Neural cell (in vitro differentiated cells): ENCODE results near the gene KCTD12. TPM values are rescaled to one million over a fixed set of nuclear protein-coding genes. Genes with fewer than 3 reads are reported as not detected.

Experiments used
- H2AFZ ChIP-seq: fragments of 200-600, 300-800 bp; sonication (generic), shearing (Covaris generic); 2 replicates; pipeline ENCODE4 v1.6.0; 2014; ENCODE audit warnings: low read depth, mild to moderate bottlenecking, antibody characterized with exemption, low read length, moderate library complexity
- H3F3A ChIP-seq: fragments of 200-600 bp; shearing (Covaris generic); 2 replicates; pipeline ENCODE4 v1.6.1; 2016; ENCODE audit warnings: mild to moderate bottlenecking, moderate library complexity, mixed read lengths, antibody characterized with exemption, low read length; ENCODE audit not compliant: insufficient read depth, poor library complexity, severe bottlenecking
- H3K27ac ChIP-seq: fragments of 200-600, 300-800 bp; sonication (generic), shearing (Covaris generic); 2 replicates; pipeline ENCODE4 v1.5.1; 2014; ENCODE audit warnings: mild to moderate bottlenecking, low read length, moderate library complexity
- H3K27me3 ChIP-seq: fragments of 300-800, 200-600 bp; sonication (generic), shearing (Covaris generic); 2 replicates; pipeline ENCODE4 v1.6.0; 2014; ENCODE audit warnings: mild to moderate bottlenecking, low read depth, low read length, moderate library complexity; ENCODE audit not compliant: insufficient read depth
- H3K36me3 ChIP-seq: fragments of 300-800, 200-600 bp; sonication (generic), shearing (Covaris generic); 2 replicates; pipeline ENCODE4 v1.5.1; 2014; ENCODE audit warnings: mild to moderate bottlenecking, antibody characterized with exemption, low read length, moderate library complexity; ENCODE audit not compliant: insufficient read depth
- H3K4me2 ChIP-seq: fragments of 300-800, 200-600 bp; sonication (generic), shearing (Covaris generic); 2 replicates; pipeline ENCODE4 v1.6.0; 2014; ENCODE audit warnings: mild to moderate bottlenecking, low read length
- H3K4me3 ChIP-seq: fragments of 300-800, 200-600 bp; sonication (generic), shearing (Covaris generic); 2 replicates; pipeline ENCODE4 v1.5.1; 2014; ENCODE audit warnings: mild to moderate bottlenecking, low read length, moderate library complexity
- H3K79me2 ChIP-seq: fragments of 200-600 bp; shearing (Covaris generic); replicated peaks from 2 replicates; pipeline ENCODE4 v1.6.0; 2014; ENCODE audit warnings: mild to moderate bottlenecking, low read length, moderate library complexity; ENCODE audit not compliant: insufficient read depth
- H3K9ac ChIP-seq: fragments of 300-800, 200-600 bp; sonication (generic), shearing (Covaris generic); 2 replicates; pipeline ENCODE4 v1.6.1; 2016; ENCODE audit warnings: mild to moderate bottlenecking, low read length, mixed read lengths
- H3K9me2 ChIP-seq: fragments of 200-600 bp; shearing (Covaris generic); 2 replicates; pipeline ENCODE4 v1.6.1; 2016; ENCODE audit warnings: mild to moderate bottlenecking, low read length, mixed read lengths; ENCODE audit not compliant: insufficient read depth
- H3K9me3 ChIP-seq: fragments of 200-600, 300-800 bp; sonication (generic), shearing (Covaris generic); 2 replicates; pipeline ENCODE4 v1.6.1; 2016; ENCODE audit warnings: mild to moderate bottlenecking, mixed run types, low read length, moderate library complexity, mixed read lengths
- H4K20me1 ChIP-seq: fragments of 200-600 bp; shearing (Covaris generic); 2 replicates; pipeline ENCODE4 v1.6.1; 2016; ENCODE audit warnings: mild to moderate bottlenecking, mixed run types; ENCODE audit not compliant: insufficient read depth
- EP300 ChIP-seq: fragments of 450-650 bp; conservative IDR thresholded peaks from 2 replicates; pipeline ENCODE4 v1.6.1; 2014; ENCODE audit warnings: antibody characterized with exemption, mild to moderate bottlenecking, moderate library complexity; ENCODE audit not compliant: poor library complexity, severe bottlenecking
- EZH2 ChIP-seq: fragments of 200-600, 300-800 bp; shearing (Covaris generic), sonication (generic); IDR thresholded peaks from 2 replicates; pipeline ENCODE4 v1.6.1; 2014; ENCODE audit warnings: antibody characterized with exemption, low read length, borderline replicate concordance, mild to moderate bottlenecking; ENCODE audit not compliant: insufficient read depth, poor library complexity, severe bottlenecking
- MXI1 ChIP-seq: fragments of 450-650 bp; conservative IDR thresholded peaks from 2 replicates; pipeline ENCODE4 v1.6.1; 2014; ENCODE audit warnings: antibody characterized with exemption, mild to moderate bottlenecking; ENCODE audit not compliant: poor library complexity, severe bottlenecking
- POLR2AphosphoS5 ChIP-seq: IDR thresholded peaks from 2 replicates; pipeline ENCODE4 v1.6.1; 2012
- RAD21 ChIP-seq: fragments of 450-650 bp; conservative IDR thresholded peaks from 2 replicates; pipeline ENCODE4 v1.6.1; 2014; ENCODE audit warnings: antibody characterized with exemption, mild to moderate bottlenecking, moderate library complexity
- SMC3 ChIP-seq: fragments of 450-650 bp; conservative IDR thresholded peaks from 2 replicates; pipeline ENCODE4 v1.6.1; 2014; ENCODE audit warnings: antibody characterized with exemption, mild to moderate bottlenecking, moderate library complexity; ENCODE audit not compliant: poor library complexity
- TAF1 ChIP-seq: IDR thresholded peaks from 2 replicates; pipeline ENCODE4 v1.6.1; 2012; ENCODE audit warnings: low read depth
- polyA plus RNA-seq: library from polyadenylated mRNA; depleted of rRNA; stranded (reverse); fragments of >200 nt; gene quantifications from 2 replicates; pipeline ENCODE4 v1.2.3, GENCODE V29; 2014
- TF ChIP-seq, protein P1 (sequence below): fragments of 450-650 bp; IDR thresholded peaks from 2 replicates; pipeline ENCODE4 v1.5.1; 2014; ENCODE audit warnings: antibody characterized with exemption, mild to moderate bottlenecking, moderate library complexity; ENCODE audit not compliant: poor library complexity, severe bottlenecking
- TF ChIP-seq, protein P2 (sequence below): IDR thresholded peaks from 2 replicates; pipeline ENCODE4 v1.6.1; 2012; ENCODE audit warnings: borderline replicate concordance

The KCTD12 gene
- polyA plus RNA-seq, 1 donor from 2014 or later, result 2.7 TPM

DNA sequence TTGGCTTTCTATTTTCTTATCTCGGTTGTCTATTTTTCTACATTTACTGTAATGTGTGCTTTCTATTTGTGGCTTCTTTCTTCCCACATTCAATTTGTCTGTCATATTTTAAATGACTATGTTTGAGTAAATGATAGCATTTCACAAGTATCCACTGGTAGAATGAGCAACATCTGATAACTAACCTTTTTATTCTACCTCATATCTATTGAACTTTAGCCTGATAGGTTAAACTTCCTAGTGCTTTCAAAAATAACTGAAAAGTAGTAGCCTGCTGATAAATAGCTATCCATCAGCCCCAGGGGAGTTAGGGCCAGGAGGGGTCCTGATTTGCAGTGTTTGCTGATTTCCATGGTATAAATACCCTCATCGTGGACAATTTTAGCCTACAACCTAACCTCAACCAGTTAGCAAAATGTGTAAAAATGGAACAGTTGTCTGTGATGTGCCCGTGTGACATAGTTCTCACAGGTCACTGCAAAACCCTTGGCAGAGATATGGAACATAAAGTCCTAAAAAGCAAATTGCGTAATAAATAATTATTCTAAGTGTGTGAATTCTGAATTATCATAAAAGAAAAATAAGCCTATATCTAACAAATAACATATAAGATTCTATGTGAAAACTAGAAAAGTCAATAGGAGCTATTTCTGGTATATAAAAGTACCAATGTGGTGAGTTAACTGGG, 32.1 kb downstream of the KCTD12 start:
- Histone ChIP-seq H3K36me3 (no peaks in the 10 kb centered on the region), H3K79me2 (no peaks in the 10 kb centered on the region), H3K4me2 (no peak overlapping the region), H4K20me1 (no peaks in the 10 kb centered on the region), H3K27ac (no peak overlapping the region), H3K27me3 (no peaks in the 10 kb centered on the region), H3K9me2 (no peaks in the 10 kb centered on the region), H3K9ac (no peak overlapping the region), H3K4me3 (no peak overlapping the region), H2AFZ (no peak overlapping the region), H3F3A (no peaks in the 10 kb centered on the region), H3K9me3 (no peaks in the 10 kb centered on the region)
- peak; percentile 11 for TF ChIP-seq POLR2AphosphoS5
- no peak for TF ChIP-seq EP300

GRCh38 chr13:76853481-76853880, 32.7 kb downstream of the KCTD12 start:
- Histone ChIP-seq H3K36me3 (no peaks in the 10 kb centered on the region), H3K9me2 (no peaks in the 10 kb centered on the region), H3K4me2 (no peak overlapping the region), H4K20me1 (no peaks in the 10 kb centered on the region), H3K9me3 (no peaks in the 10 kb centered on the region), H3K4me3 (no peak overlapping the region), H3K9ac (no peak overlapping the region), H3K27ac (no peak overlapping the region), H2AFZ (no peak overlapping the region), H3K79me2 (no peaks in the 10 kb centered on the region), H3K27me3 (no peaks in the 10 kb centered on the region), H3F3A (no peaks in the 10 kb centered on the region)
- TF ChIP-seq EP300, result no peak
- no peak for TF ChIP-seq TAF1
- TF ChIP-seq RAD21, result no peak
- TF ChIP-seq POLR2AphosphoS5, result no peak
- TF ChIP-seq, protein P1, sequence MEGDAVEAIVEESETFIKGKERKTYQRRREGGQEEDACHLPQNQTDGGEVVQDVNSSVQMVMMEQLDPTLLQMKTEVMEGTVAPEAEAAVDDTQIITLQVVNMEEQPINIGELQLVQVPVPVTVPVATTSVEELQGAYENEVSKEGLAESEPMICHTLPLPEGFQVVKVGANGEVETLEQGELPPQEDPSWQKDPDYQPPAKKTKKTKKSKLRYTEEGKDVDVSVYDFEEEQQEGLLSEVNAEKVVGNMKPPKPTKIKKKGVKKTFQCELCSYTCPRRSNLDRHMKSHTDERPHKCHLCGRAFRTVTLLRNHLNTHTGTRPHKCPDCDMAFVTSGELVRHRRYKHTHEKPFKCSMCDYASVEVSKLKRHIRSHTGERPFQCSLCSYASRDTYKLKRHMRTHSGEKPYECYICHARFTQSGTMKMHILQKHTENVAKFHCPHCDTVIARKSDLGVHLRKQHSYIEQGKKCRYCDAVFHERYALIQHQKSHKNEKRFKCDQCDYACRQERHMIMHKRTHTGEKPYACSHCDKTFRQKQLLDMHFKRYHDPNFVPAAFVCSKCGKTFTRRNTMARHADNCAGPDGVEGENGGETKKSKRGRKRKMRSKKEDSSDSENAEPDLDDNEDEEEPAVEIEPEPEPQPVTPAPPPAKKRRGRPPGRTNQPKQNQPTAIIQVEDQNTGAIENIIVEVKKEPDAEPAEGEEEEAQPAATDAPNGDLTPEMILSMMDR, result no peak
- TF ChIP-seq MXI1, result no peak
- no peak for TF ChIP-seq EZH2
- no peak for TF ChIP-seq SMC3

- Histone ChIP-seq H3K9me3 (no peaks in the 10 kb centered on the region), H3K9ac (no peak overlapping the region), H3K36me3 (no peaks in the 10 kb centered on the region), H3K4me2 (no peak overlapping the region), H2AFZ (no peak overlapping the region), H4K20me1 (no peaks in the 10 kb centered on the region), H3F3A (no peaks in the 10 kb centered on the region), H3K27me3 (no peaks in the 10 kb centered on the region), H3K79me2 (no peaks in the 10 kb centered on the region), H3K4me3 (no peak overlapping the region), H3K9me2 (no peaks in the 10 kb centered on the region), H3K27ac (no peak overlapping the region)
- TF ChIP-seq TAF1, result no peak
- TF ChIP-seq MXI1, result no peak
- TF ChIP-seq RAD21, result no peak
- TF ChIP-seq, protein P2, sequence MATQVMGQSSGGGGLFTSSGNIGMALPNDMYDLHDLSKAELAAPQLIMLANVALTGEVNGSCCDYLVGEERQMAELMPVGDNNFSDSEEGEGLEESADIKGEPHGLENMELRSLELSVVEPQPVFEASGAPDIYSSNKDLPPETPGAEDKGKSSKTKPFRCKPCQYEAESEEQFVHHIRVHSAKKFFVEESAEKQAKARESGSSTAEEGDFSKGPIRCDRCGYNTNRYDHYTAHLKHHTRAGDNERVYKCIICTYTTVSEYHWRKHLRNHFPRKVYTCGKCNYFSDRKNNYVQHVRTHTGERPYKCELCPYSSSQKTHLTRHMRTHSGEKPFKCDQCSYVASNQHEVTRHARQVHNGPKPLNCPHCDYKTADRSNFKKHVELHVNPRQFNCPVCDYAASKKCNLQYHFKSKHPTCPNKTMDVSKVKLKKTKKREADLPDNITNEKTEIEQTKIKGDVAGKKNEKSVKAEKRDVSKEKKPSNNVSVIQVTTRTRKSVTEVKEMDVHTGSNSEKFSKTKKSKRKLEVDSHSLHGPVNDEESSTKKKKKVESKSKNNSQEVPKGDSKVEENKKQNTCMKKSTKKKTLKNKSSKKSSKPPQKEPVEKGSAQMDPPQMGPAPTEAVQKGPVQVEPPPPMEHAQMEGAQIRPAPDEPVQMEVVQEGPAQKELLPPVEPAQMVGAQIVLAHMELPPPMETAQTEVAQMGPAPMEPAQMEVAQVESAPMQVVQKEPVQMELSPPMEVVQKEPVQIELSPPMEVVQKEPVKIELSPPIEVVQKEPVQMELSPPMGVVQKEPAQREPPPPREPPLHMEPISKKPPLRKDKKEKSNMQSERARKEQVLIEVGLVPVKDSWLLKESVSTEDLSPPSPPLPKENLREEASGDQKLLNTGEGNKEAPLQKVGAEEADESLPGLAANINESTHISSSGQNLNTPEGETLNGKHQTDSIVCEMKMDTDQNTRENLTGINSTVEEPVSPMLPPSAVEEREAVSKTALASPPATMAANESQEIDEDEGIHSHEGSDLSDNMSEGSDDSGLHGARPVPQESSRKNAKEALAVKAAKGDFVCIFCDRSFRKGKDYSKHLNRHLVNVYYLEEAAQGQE, result no peak
- TF ChIP-seq EP300, result no peak
- no peak for TF ChIP-seq SMC3
- TF ChIP-seq, protein P1, result no peak
These were observed 33.2 kb downstream of the KCTD12 start for GRCh38 chr13:76852986-76853385.
